ENCODE results near the gene RLN1.

RLN1 gene

GRCh38 chr9:5375790-5376477 is 36.3 kb upstream of the RLN1 start:
- CTCF ChIA-PET, result no interaction called here
- no peak for TF ChIP-seq ELF4 (IDR thresholded peaks at IDR 0.05)
- no peak for TF ChIP-seq TARDBP (IDR thresholded peaks at IDR 0.05)
- TF ChIP-seq FOXA1 (IDR thresholded peaks at IDR 0.05), result no peak
- TF ChIP-seq ARNT (IDR thresholded peaks at IDR 0.05), result no peak
- no peak for TF ChIP-seq LEF1 (IDR thresholded peaks at IDR 0.05; ENCODE audit: borderline replicate concordance)
- no peak for TF ChIP-seq HDGF (IDR thresholded peaks at IDR 0.05; ENCODE audit: borderline replicate concordance)
- TF ChIP-seq, protein P1, sequence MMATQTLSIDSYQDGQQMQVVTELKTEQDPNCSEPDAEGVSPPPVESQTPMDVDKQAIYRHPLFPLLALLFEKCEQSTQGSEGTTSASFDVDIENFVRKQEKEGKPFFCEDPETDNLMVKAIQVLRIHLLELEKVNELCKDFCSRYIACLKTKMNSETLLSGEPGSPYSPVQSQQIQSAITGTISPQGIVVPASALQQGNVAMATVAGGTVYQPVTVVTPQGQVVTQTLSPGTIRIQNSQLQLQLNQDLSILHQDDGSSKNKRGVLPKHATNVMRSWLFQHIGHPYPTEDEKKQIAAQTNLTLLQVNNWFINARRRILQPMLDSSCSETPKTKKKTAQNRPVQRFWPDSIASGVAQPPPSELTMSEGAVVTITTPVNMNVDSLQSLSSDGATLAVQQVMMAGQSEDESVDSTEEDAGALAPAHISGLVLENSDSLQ (IDR thresholded peaks at IDR 0.05), result no peak
- no peak for TF ChIP-seq BHLHE40 (IDR thresholded peaks at IDR 0.05; ENCODE audit: borderline replicate concordance)
- no peak for TF ChIP-seq FOXM1 (IDR thresholded peaks at IDR 0.05; ENCODE audit: borderline replicate concordance)
- no peak for TF ChIP-seq NFRKB (IDR thresholded peaks at IDR 0.05)
- no peak for TF ChIP-seq SP1 (IDR thresholded peaks at IDR 0.05)
- TF ChIP-seq FOXK2 (IDR thresholded peaks at IDR 0.05), result no peak
- TF ChIP-seq SUZ12 (IDR thresholded peaks at IDR 0.05), result no peak
- no peak for TF ChIP-seq L3MBTL2 (conservative IDR thresholded peaks at IDR 0.05)
- no peak for TF ChIP-seq ZNF384 (IDR thresholded peaks at IDR 0.05)
- TF ChIP-seq CTBP1 (IDR thresholded peaks at IDR 0.05; ENCODE audit: borderline replicate concordance), result no peak
- DNase-seq (ENCODE audit: extremely low spot score), result no peak
- POLR2A ChIA-PET, result no interaction called here

- POLR2A ChIA-PET, result no interaction called here
- CTCF ChIA-PET, result no interaction called here
- TF ChIP-seq ELF4 (IDR thresholded peaks at IDR 0.05) (no peak), SUZ12 (IDR thresholded peaks at IDR 0.05) (no peak), CTBP1 (IDR thresholded peaks at IDR 0.05; ENCODE audit: borderline replicate concordance) (no peak), NFRKB (IDR thresholded peaks at IDR 0.05) (no peak), FOXK2 (IDR thresholded peaks at IDR 0.05) (no peak), FOXM1 (IDR thresholded peaks at IDR 0.05; ENCODE audit: borderline replicate concordance) (no peak), FOXA1 (IDR thresholded peaks at IDR 0.05) (no peak)
- TF ChIP-seq, protein P1 (IDR thresholded peaks at IDR 0.05), result no peak
- no peak for DNase-seq (ENCODE audit: extremely low spot score)
Observed at GRCh38 chr9:5375091-5375490, 35.4 kb upstream of the RLN1 start.

- ChIA-PET POLR2A (no interaction called here), CTCF (interaction anchor here (0.6 kb wide), 1 partner anchor 605 kb away, joined by 4 read pairs; no protein-coding TSS in a partner anchor)
- DNase-seq (ENCODE audit: extremely low spot score), result no peak
- no peak for TF ChIP-seq NFRKB (IDR thresholded peaks at IDR 0.05)
- no peak for TF ChIP-seq SP1 (IDR thresholded peaks at IDR 0.05)
- no peak for TF ChIP-seq SUZ12 (IDR thresholded peaks at IDR 0.05)
- no peak for TF ChIP-seq ARNT (IDR thresholded peaks at IDR 0.05)
- TF ChIP-seq, protein P1 (IDR thresholded peaks at IDR 0.05), result no peak
- TF ChIP-seq LEF1 (IDR thresholded peaks at IDR 0.05; ENCODE audit: borderline replicate concordance), result no peak
- no peak for TF ChIP-seq L3MBTL2 (conservative IDR thresholded peaks at IDR 0.05)
- TF ChIP-seq TARDBP (IDR thresholded peaks at IDR 0.05), result no peak
- TF ChIP-seq ZNF384 (IDR thresholded peaks at IDR 0.05), result no peak
Observed at GRCh38 chr9:5364294-5365024, 24.8 kb upstream of the RLN1 start.

DNA sequence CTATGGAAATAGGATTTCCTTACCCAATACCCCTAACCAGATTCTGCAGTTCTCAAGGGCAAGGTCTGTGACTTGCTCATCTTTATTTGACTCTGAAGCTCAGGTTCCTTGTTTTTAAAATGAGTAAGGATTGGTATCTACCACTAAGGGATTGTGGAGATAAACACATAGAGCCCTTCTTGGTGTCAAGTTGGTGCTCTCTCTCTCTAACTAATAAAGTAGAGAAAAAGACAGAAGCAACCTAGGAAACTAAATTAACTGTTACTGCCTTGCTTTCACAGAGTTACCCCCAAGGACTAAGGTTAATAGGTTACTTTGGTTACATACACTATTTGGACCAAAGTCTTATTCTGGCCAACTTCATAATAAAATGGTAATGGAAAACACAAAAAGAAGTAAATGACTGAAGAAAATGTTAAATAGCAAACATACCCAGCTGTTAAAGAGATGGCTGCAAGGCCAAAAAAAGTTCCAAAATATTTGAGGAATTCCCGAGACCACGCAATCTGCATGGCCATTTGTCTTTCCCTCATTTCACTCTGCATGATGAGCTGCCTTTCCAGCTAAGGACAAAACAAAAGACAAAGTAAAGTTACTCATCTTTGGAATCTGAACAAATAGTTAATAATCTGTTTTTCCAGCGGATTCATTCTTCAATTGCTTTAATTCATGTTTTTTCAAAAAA is 21.8 kb upstream of the RLN1 start:
- no peak for TF ChIP-seq BHLHE40 (IDR thresholded peaks at IDR 0.05; ENCODE audit: borderline replicate concordance)
- TF ChIP-seq, protein P1 (IDR thresholded peaks at IDR 0.05), result no peak
- no peak for TF ChIP-seq FOXK2 (IDR thresholded peaks at IDR 0.05)
- TF ChIP-seq CTBP1 (IDR thresholded peaks at IDR 0.05; ENCODE audit: borderline replicate concordance), result no peak
- no peak for TF ChIP-seq SP1 (IDR thresholded peaks at IDR 0.05)
- TF ChIP-seq L3MBTL2 (conservative IDR thresholded peaks at IDR 0.05), result no peak
- TF ChIP-seq FOXM1 (IDR thresholded peaks at IDR 0.05; ENCODE audit: borderline replicate concordance), result no peak
- no peak for TF ChIP-seq SUZ12 (IDR thresholded peaks at IDR 0.05)
- no peak for DNase-seq (ENCODE audit: extremely low spot score)
- CTCF ChIA-PET, result no interaction called here
- POLR2A ChIA-PET, result no interaction called here

- DNase-seq (ENCODE audit: extremely low spot score), result no peak
- CTCF ChIA-PET, result no interaction called here
- TF ChIP-seq SUZ12 (IDR thresholded peaks at IDR 0.05) (no peak), L3MBTL2 (conservative IDR thresholded peaks at IDR 0.05) (no peak), TARDBP (IDR thresholded peaks at IDR 0.05) (no peak), CTBP1 (IDR thresholded peaks at IDR 0.05; ENCODE audit: borderline replicate concordance) (no peak), ELF4 (IDR thresholded peaks at IDR 0.05) (no peak), SP1 (IDR thresholded peaks at IDR 0.05) (no peak), LEF1 (IDR thresholded peaks at IDR 0.05; ENCODE audit: borderline replicate concordance) (no peak)
- POLR2A ChIA-PET, result no interaction called here
Observed at GRCh38 chr9:5360341-5360740, 20.7 kb upstream of the RLN1 start.
